Endodermal cell (in vitro differentiated cells): ENCODE results near the gene PDCD5. TPM values are rescaled to one million over a fixed set of nuclear protein-coding genes. Genes with fewer than 3 reads are reported as not detected.

ENCODE experiments used
- DNase-seq: peaks from one replicate; pipeline ENCODE4 v3.0.0-alpha.2; 2017
- H3K27ac ChIP-seq: 2 replicates; pipeline ENCODE4 v1.5.1; 2013; ENCODE audit warnings: mild to moderate bottlenecking, low read depth, low read length, moderate library complexity
- H3K27me3 ChIP-seq: 2 replicates; pipeline ENCODE4 v1.6.1; 2013; ENCODE audit warnings: mild to moderate bottlenecking, low read length, moderate library complexity; ENCODE audit not compliant: insufficient read depth, control insufficient read depth, poor library complexity, severe bottlenecking
- H3K36me3 ChIP-seq: 2 replicates; pipeline ENCODE4 v1.7.0; 2013; ENCODE audit warnings: mild to moderate bottlenecking, low read length, moderate library complexity; ENCODE audit not compliant: control insufficient read depth, insufficient read depth
- H3K4me1 ChIP-seq: one replicate; pipeline ENCODE4 v1.7.0; 2013; ENCODE audit warnings: low read length; ENCODE audit not compliant: control insufficient read depth, insufficient read depth
- H3K4me3 ChIP-seq: 2 replicates; pipeline ENCODE4 v1.5.1; 2013; ENCODE audit warnings: mild to moderate bottlenecking, low read length, moderate library complexity
- H3K9ac ChIP-seq: 2 replicates; pipeline ENCODE4 v1.6.1; 2013; ENCODE audit warnings: mild to moderate bottlenecking, low read length, moderate library complexity; ENCODE audit not compliant: poor library complexity, severe bottlenecking; ENCODE audit errors: extremely low read depth
- H3K9me3 ChIP-seq: 2 replicates; pipeline ENCODE4 v1.6.1; 2013; ENCODE audit warnings: mild to moderate bottlenecking, low read length, moderate library complexity; ENCODE audit not compliant: control insufficient read depth
- H3K27ac Mint-ChIP-seq: 2 replicates; pipeline ENCODE4 v1.8.0; 2020; ENCODE audit warnings: mixed read lengths
- H3K27me3 Mint-ChIP-seq: 2 replicates; pipeline ENCODE4 v1.8.0; 2021; ENCODE audit warnings: mild to moderate bottlenecking, mixed read lengths; ENCODE audit not compliant: insufficient read depth
- H3K36me3 Mint-ChIP-seq: 2 replicates; pipeline ENCODE4 v1.8.0; 2020; ENCODE audit warnings: low read depth, mixed read lengths
- H3K4me1 Mint-ChIP-seq: 2 replicates; pipeline ENCODE4 v1.8.0; 2020; ENCODE audit warnings: mixed read lengths
- H3K4me3 Mint-ChIP-seq: 2 replicates; pipeline ENCODE4 v1.8.0; 2020; ENCODE audit warnings: mild to moderate bottlenecking, moderate library complexity, mixed read lengths
- H3K9me3 Mint-ChIP-seq: 2 replicates; pipeline ENCODE4 v1.8.0; 2020; ENCODE audit warnings: mild to moderate bottlenecking, mixed read lengths
- WGBS, 2 experiments: methylation state at CpG; one replicate each; pipeline versions ENCODE4 v1.1.5 to v1.1.7; 2013; ENCODE audit warnings: missing lambda C conversion rate in 2 of 2, mixed read lengths in 1 of 2; ENCODE audit not compliant: insufficient coverage in 1 of 2, insufficient read length in 1 of 2; 5-methylcytosine and 5-hydroxymethylcytosine counted together
- total RNA-seq, 2 donors: library from RNA; stranded (reverse); fragmentation: NEBNext Ultra II Directional in 1 of 2; extraction: Animal tissue kit (Norgen Biotek cat#: 25700) in 1 of 2; gene quantifications; 2 replicates in 1 of 2; 3 replicates in 1 of 2; pipeline ENCODE4 v1.2.1, GENCODE V29; 2021
- TF ChIP-seq, protein P1 (sequence below): fragments of 200-600 bp; sonication (generic); conservative IDR thresholded peaks from 2 replicates; pipeline ENCODE4 v1.5.0; 2021; ENCODE audit warnings: antibody characterized with exemption, mild to moderate bottlenecking

The PDCD5 gene
- total RNA-seq, 2 donors from 2014 or later, result 100 to 102 TPM

DNA sequence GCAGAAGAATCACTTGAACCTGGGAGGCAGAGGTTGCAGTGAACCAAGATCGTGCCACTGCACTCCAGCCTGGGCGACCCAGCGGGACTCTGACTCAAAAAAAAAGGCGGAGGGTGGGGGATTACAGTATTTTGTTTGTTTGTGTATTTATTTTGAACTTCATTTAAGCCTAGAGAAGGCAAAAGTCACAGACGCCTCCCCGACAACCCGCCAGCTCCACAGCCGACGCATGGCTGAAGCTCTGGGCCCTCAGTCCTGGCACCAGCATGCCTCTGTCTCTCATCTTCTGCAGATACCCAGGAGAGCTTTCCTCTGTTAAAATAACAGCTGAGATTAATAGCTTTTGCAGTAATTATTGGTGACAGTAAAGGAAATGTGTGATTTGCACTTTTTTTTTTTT is 17.2 kb upstream of the PDCD5 start:
- no peaks in the 10 kb centered on the region for H3K9me3 ChIP-seq
- TF ChIP-seq, protein P1, sequence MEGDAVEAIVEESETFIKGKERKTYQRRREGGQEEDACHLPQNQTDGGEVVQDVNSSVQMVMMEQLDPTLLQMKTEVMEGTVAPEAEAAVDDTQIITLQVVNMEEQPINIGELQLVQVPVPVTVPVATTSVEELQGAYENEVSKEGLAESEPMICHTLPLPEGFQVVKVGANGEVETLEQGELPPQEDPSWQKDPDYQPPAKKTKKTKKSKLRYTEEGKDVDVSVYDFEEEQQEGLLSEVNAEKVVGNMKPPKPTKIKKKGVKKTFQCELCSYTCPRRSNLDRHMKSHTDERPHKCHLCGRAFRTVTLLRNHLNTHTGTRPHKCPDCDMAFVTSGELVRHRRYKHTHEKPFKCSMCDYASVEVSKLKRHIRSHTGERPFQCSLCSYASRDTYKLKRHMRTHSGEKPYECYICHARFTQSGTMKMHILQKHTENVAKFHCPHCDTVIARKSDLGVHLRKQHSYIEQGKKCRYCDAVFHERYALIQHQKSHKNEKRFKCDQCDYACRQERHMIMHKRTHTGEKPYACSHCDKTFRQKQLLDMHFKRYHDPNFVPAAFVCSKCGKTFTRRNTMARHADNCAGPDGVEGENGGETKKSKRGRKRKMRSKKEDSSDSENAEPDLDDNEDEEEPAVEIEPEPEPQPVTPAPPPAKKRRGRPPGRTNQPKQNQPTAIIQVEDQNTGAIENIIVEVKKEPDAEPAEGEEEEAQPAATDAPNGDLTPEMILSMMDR, result no peak
- Mint-ChIP-seq H3K4me3 (no peak overlapping the region), H3K27ac (no peak overlapping the region), H3K4me1 (no peaks in the 10 kb centered on the region), H3K27me3 (no peaks in the 10 kb centered on the region), H3K9me3 (no peaks in the 10 kb centered on the region), H3K36me3 (no peaks in the 10 kb centered on the region)
- no peaks in the 10 kb centered on the region for H3K27me3 ChIP-seq
- H3K9ac ChIP-seq, result no peak overlapping the region
- no peak overlapping the region for H3K27ac ChIP-seq
- no peak for DNase-seq
- no peaks in the 10 kb centered on the region for H3K36me3 ChIP-seq
- no peak overlapping the region for H3K4me3 ChIP-seq
- WGBS, 2 experiments, result 83 to 98% methylated on average over 1 to 9 of the region's 9 CpGs
- H3K4me1 ChIP-seq, result no peaks in the 10 kb centered on the region

- Histone ChIP-seq H3K4me1 (no peaks in the 10 kb centered on the region), H3K9me3 (no peaks in the 10 kb centered on the region), H3K4me3 (no peak overlapping the region), H3K36me3 (no peaks in the 10 kb centered on the region), H3K27me3 (no peaks in the 10 kb centered on the region), H3K27ac (no peak overlapping the region), H3K9ac (no peak overlapping the region)
- Mint-ChIP-seq H3K27ac (no peak overlapping the region), H3K27me3 (peaks cover 2% of the 10 kb centered on the region), H3K4me1 (no peaks in the 10 kb centered on the region), H3K4me3 (no peak overlapping the region), H3K9me3 (no peaks in the 10 kb centered on the region), H3K36me3 (no peaks in the 10 kb centered on the region)
- DNase-seq, result no peak
- TF ChIP-seq, protein P1, result no peak
- WGBS, 2 experiments, result 84 to 86% methylated on average over 2 to 5 of the region's 5 CpGs
Observed at GRCh38 chr19:32566246-32566830, 14.7 kb upstream of the PDCD5 start.

DNA sequence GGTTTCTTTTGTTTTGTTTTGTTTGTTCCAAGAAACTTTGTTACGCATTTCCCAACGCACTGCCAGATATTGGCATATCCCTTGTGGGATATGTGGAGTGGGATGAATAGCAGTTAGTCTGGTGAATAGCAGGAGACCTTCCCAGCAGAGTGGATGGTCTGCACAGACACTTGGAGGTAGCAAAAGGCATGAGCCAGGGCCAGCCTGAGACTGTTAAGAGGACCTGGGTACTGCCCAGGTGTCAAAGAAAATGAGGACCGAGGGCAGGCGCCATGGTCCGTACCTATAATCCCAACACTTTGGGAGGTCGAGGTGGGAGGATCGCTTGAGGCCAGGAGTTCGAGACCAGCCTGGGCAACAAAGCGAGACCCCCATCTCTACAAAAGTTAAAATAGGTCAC is 13.5 kb upstream of the PDCD5 start:
- Mint-ChIP-seq H3K27ac (no peak overlapping the region), H3K36me3 (no peaks in the 10 kb centered on the region), H3K4me3 (no peak overlapping the region), H3K9me3 (no peaks in the 10 kb centered on the region), H3K4me1 (no peaks in the 10 kb centered on the region), H3K27me3 (peaks cover 2% of the 10 kb centered on the region)
- no peaks in the 10 kb centered on the region for H3K4me1 ChIP-seq
- TF ChIP-seq, protein P1, result no peak
- no peak overlapping the region for H3K4me3 ChIP-seq
- no peaks in the 10 kb centered on the region for H3K36me3 ChIP-seq
- H3K27me3 ChIP-seq, result no peaks in the 10 kb centered on the region
- WGBS, 2 experiments, result 88 to 89% methylated on average over 9 of the region's 9 CpGs
- no peak for DNase-seq
- H3K27ac ChIP-seq, result no peak overlapping the region
- H3K9ac ChIP-seq, result no peak overlapping the region
- H3K9me3 ChIP-seq, result no peaks in the 10 kb centered on the region
